Astrocyte (in vitro differentiated cells and primary cell): Measurements from ENCODE around the gene SPTAN1. TPM values are rescaled to one million over a fixed set of nuclear protein-coding genes. Genes with fewer than 3 reads are reported as not detected.

Source experiments
- DNase-seq: peaks from one replicate; pipeline ENCODE4 v3.0.0-alpha.2; 2010; ENCODE audit warnings: low read depth
- FAIRE-seq: peaks from 2 replicates; lab custom pipeline; 2011; peaks lifted over from hg19 to GRCh38; lab: Jason Lieb, UNC
- H2AFZ ChIP-seq: 2 replicates; pipeline ENCODE4 v1.6.0; 2012; ENCODE audit warnings: low read depth, low read length, inconsistent platforms
- H3K27ac ChIP-seq: 2 replicates; pipeline ENCODE4 v1.5.1; 2011; ENCODE audit warnings: low read depth, low read length, inconsistent platforms
- H3K27me3 ChIP-seq: 2 replicates; pipeline ENCODE4 v1.6.0; 2011; ENCODE audit warnings: low read length, inconsistent platforms; ENCODE audit not compliant: insufficient read depth
- H3K36me3 ChIP-seq: 2 replicates; pipeline ENCODE4 v1.5.1; 2011; ENCODE audit warnings: low read length, inconsistent platforms; ENCODE audit not compliant: insufficient read depth
- H3K4me1 ChIP-seq: 2 replicates; pipeline ENCODE4 v1.5.1; 2011; ENCODE audit warnings: low read length, inconsistent platforms; ENCODE audit not compliant: insufficient read depth
- H3K4me2 ChIP-seq: 2 replicates; pipeline ENCODE4 v1.6.0; 2012; ENCODE audit warnings: low read length, inconsistent platforms
- H3K4me3 ChIP-seq: 2 replicates; pipeline ENCODE4 v1.5.1; 2011; ENCODE audit warnings: low read depth, mild to moderate bottlenecking, low read length, inconsistent platforms; ENCODE audit not compliant: insufficient read depth
- H3K79me2 ChIP-seq: 2 replicates; pipeline ENCODE4 v1.6.0; 2012; ENCODE audit warnings: mild to moderate bottlenecking, low read length, inconsistent platforms; ENCODE audit not compliant: insufficient read depth
- H3K9ac ChIP-seq: 2 replicates; pipeline ENCODE4 v1.6.0; 2012; ENCODE audit warnings: mild to moderate bottlenecking, low read length, inconsistent platforms
- H3K9me3 ChIP-seq: 2 replicates; pipeline ENCODE4 v1.5.1; 2012; ENCODE audit warnings: low read depth, mild to moderate bottlenecking, low read length, inconsistent platforms; ENCODE audit not compliant: insufficient read depth
- H4K20me1 ChIP-seq: 2 replicates; pipeline ENCODE4 v1.6.0; 2012; ENCODE audit warnings: low read length, inconsistent platforms; ENCODE audit not compliant: insufficient read depth
- H3K27ac Mint-ChIP-seq: one replicate; pipeline ENCODE4 v1.8.0; 2021; ENCODE audit warnings: mild to moderate bottlenecking, mixed read lengths; ENCODE audit not compliant: unreplicated experiment
- H3K27me3 Mint-ChIP-seq: one replicate; pipeline ENCODE4 v1.8.0; 2021; ENCODE audit warnings: low read depth, mixed read lengths; ENCODE audit not compliant: unreplicated experiment
- H3K36me3 Mint-ChIP-seq: one replicate; pipeline ENCODE4 v1.8.0; 2021; ENCODE audit warnings: low read depth, mixed read lengths; ENCODE audit not compliant: unreplicated experiment
- H3K4me1 Mint-ChIP-seq: one replicate; pipeline ENCODE4 v1.8.0; 2021; ENCODE audit warnings: low read depth, mixed read lengths; ENCODE audit not compliant: unreplicated experiment
- H3K4me3 Mint-ChIP-seq: one replicate; pipeline ENCODE4 v1.8.0; 2021; ENCODE audit warnings: mild to moderate bottlenecking, moderate library complexity, mixed read lengths; ENCODE audit not compliant: unreplicated experiment
- H3K9me3 Mint-ChIP-seq: one replicate; pipeline ENCODE4 v1.8.0; 2021; ENCODE audit warnings: mild to moderate bottlenecking, mixed read lengths; ENCODE audit not compliant: unreplicated experiment
- EZH2 ChIP-seq: IDR thresholded peaks from 2 replicates; pipeline ENCODE4 v1.6.1; 2012; ENCODE audit warnings: mild to moderate bottlenecking, low read length, inconsistent platforms; ENCODE audit not compliant: insufficient read depth
- total RNA-seq: library from RNA; stranded (reverse); gene quantifications from 2 replicates; pipeline ENCODE4 v1.2.1, GENCODE V29; 2021
- TF ChIP-seq, protein P1 (sequence below): IDR thresholded peaks from 2 replicates; pipeline ENCODE4 v1.5.1; 2011; ENCODE audit warnings: low read depth, mild to moderate bottlenecking, inconsistent platforms, low read length, moderate library complexity; ENCODE audit not compliant: insufficient read depth

The SPTAN1 gene
- total RNA-seq, 1 donor from 2014 or later, result 604 TPM

DNA sequence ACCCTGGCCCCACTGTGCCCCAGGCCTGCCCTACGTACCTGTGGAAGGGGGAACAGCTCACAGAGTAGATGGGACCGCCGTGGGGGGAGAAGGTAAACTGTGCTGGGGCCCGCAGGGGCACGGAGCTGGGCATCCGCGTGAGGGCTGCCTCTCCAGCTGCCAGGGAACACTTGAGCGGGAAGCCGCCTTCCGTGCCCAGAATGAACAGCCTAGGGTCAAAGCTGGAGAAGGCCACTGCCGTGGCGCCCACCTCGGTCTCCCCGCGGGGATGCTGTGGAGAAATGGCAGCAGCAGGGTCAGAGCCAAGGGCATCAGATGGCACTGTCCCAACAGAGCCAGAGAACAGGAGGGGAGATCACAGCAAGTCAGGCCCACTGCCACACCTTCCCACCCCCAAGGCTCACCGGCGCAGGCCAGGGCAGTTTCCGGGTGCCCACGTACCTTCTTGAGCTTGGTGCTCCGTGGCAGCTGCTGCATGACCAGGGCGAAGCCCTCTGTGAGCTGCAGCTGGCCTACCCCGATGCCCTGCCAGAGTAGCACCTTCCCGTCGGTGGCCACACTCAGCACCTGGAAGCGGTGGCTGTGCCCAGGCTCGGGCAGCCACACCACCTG, 82.4 kb downstream of the SPTAN1 start:
- Histone ChIP-seq H4K20me1 (peaks cover 30% of the 10 kb centered on the region), H3K9me3 (no peaks in the 10 kb centered on the region), H3K27me3 (no peaks in the 10 kb centered on the region), H2AFZ (no peak overlapping the region), H3K4me3 (no peak overlapping the region), H3K9ac (peak overlapping the region; percentile 60), H3K4me2 (peak overlapping the region; percentile 39), H3K36me3 (peaks cover 34% of the 10 kb centered on the region), H3K27ac (peak overlapping the region; percentile 73), H3K4me1 (peaks cover 17% of the 10 kb centered on the region), H3K79me2 (peaks cover 3% of the 10 kb centered on the region)
- Mint-ChIP-seq H3K4me1 (peaks cover 2% of the 10 kb centered on the region), H3K9me3 (no peaks in the 10 kb centered on the region), H3K27me3 (no peaks in the 10 kb centered on the region), H3K4me3 (no peak overlapping the region), H3K36me3 (peaks cover 12% of the 10 kb centered on the region), H3K27ac (no peak overlapping the region)
- TF ChIP-seq EZH2, result no peak
- TF ChIP-seq, protein P1, sequence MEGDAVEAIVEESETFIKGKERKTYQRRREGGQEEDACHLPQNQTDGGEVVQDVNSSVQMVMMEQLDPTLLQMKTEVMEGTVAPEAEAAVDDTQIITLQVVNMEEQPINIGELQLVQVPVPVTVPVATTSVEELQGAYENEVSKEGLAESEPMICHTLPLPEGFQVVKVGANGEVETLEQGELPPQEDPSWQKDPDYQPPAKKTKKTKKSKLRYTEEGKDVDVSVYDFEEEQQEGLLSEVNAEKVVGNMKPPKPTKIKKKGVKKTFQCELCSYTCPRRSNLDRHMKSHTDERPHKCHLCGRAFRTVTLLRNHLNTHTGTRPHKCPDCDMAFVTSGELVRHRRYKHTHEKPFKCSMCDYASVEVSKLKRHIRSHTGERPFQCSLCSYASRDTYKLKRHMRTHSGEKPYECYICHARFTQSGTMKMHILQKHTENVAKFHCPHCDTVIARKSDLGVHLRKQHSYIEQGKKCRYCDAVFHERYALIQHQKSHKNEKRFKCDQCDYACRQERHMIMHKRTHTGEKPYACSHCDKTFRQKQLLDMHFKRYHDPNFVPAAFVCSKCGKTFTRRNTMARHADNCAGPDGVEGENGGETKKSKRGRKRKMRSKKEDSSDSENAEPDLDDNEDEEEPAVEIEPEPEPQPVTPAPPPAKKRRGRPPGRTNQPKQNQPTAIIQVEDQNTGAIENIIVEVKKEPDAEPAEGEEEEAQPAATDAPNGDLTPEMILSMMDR, result no peak
- FAIRE-seq, result no peak
- no peak for DNase-seq

DNA sequence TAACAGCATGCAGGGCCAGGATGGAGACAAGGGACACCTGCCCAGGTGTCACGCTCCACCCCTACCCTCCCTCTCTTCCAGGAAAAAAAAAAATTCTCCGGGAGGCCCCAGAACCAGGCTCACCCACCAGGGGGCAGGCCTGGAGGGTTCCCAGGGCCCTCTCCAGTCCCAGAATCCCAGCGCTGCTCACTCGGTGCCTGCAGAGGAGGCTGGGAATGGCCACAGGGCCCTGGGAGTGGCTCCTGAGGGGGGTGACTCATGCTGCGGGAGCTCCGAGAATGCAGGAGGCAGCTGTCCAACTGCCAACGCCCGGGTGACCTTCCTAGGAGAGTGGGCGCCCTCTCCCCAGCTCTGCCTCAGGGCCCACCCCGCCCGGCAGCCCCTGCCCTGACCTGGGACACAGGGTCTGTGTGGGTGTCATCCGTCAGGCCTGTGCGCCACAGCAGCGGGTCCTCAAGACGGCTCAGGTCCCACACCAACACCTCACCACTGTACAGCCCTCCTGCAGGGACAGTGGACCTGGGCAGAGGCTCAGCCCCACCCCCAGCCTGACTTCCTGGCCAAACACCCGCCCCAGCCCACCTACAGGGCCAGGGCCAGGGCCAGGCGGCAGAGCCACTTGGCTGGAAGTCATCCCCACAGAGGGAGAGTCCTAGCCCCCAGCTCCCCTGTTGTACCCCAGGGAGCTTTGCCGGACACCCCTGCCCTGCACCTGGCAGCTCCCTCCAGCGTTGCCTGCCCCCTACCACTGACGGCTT, 83.1 kb downstream of the SPTAN1 start:
- Histone ChIP-seq H3K27ac (peak overlapping the region; percentile 89), H2AFZ (peak overlapping the region; percentile 30), H3K36me3 (peaks cover 28% of the 10 kb centered on the region), H3K9ac (peak overlapping the region; percentile 82), H3K79me2 (no peaks in the 10 kb centered on the region), H4K20me1 (peaks cover 24% of the 10 kb centered on the region), H3K27me3 (no peaks in the 10 kb centered on the region), H3K9me3 (no peaks in the 10 kb centered on the region), H3K4me2 (peak overlapping the region; percentile 86), H3K4me3 (no peak overlapping the region), H3K4me1 (peaks cover 17% of the 10 kb centered on the region)
- Mint-ChIP-seq H3K4me1 (peaks cover under 1% of the 10 kb centered on the region), H3K27me3 (no peaks in the 10 kb centered on the region), H3K36me3 (peaks cover 13% of the 10 kb centered on the region), H3K9me3 (no peaks in the 10 kb centered on the region), H3K4me3 (no peak overlapping the region), H3K27ac (peak overlapping the region; percentile 80)
- no peak for TF ChIP-seq EZH2
- TF ChIP-seq, protein P1, result peak; percentile 70
- DNase-seq, result peak; percentile 89
- no peak for FAIRE-seq
